Activated T-helper 1 cell treated with anti-CD3 and anti-CD28 coated beads, Interleukin-12 subunit alpha, Interleukin-12 subunit beta, Interleukin-2, Interleukin-4 antibody, amounts not matched to agents 30 ng/mL and 10 ng/mL and 1 ng/mL, durations not matched to agents 14 hours and 24 hours and 36 hours (primary cell): ENCODE data around the gene GLCE. TPM values are rescaled to one million over a fixed set of nuclear protein-coding genes. Genes with fewer than 3 reads are reported as not detected.
A peak's percentile ranks its signal among the peaks of the same experiment; 100 is the strongest.

Source experiments
- DNase-seq: peaks from one replicate; pipeline ENCODE4 v3.0.0; 2021; ENCODE audit warnings: low spot score
- H3K27ac Mint-ChIP-seq: one replicate; pipeline ENCODE4 v1.8.0; 2021; ENCODE audit warnings: mild to moderate bottlenecking, mixed read lengths
- H3K27me3 Mint-ChIP-seq: one replicate; pipeline ENCODE4 v1.8.0; 2022; ENCODE audit warnings: mild to moderate bottlenecking, moderate library complexity, mixed read lengths; ENCODE audit not compliant: insufficient read depth
- H3K36me3 Mint-ChIP-seq: one replicate; pipeline ENCODE4 v1.8.0; 2021; ENCODE audit warnings: low read depth, mixed read lengths
- H3K4me1 Mint-ChIP-seq: one replicate; pipeline ENCODE4 v1.8.0; 2021; ENCODE audit warnings: low read depth, mixed read lengths
- H3K4me3 Mint-ChIP-seq: one replicate; pipeline ENCODE4 v1.8.0; 2021; ENCODE audit warnings: mild to moderate bottlenecking, moderate library complexity, mixed read lengths
- H3K9me3 Mint-ChIP-seq: one replicate; pipeline ENCODE4 v1.8.0; 2021; ENCODE audit warnings: mixed read lengths
- intact Hi-C: fragments of 100-400 bp; cut with micrococcal nuclease; formaldehyde crosslinking; loops from one replicate; pipeline ENCODE4 v1.15.1; 2024
- total RNA-seq: library from RNA; stranded (reverse); gene quantifications from 2 replicates; pipeline ENCODE4 v1.2.3, GENCODE V29; 2022

The GLCE gene
- total RNA-seq, 1 donor from 2014 or later = 2.9 TPM

DNA sequence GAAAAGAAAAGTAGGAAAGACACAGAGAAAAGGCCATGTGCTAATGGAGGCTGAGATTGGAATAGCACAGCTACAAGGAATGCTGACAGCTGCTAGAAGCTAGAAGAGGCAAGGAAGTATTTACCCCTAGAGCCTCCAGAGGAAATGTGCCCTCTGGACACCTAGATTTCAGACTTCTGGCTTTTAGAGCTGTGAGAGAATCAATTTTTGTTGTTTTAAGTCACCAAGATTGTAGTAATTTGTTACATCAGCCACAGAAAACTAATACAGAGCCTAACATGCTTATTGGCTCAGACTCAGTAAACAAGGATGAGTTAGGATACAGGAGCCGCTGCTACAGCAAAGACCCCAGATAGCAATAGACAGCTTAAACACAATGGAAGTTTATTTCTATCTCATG is 33.1 kb upstream of the GLCE start:
- no peaks in the 10 kb centered on the region for H3K9me3 Mint-ChIP-seq
- no peak overlapping the region for H3K4me3 Mint-ChIP-seq
- DNase-seq = no peak
- peaks cover 7% of the 10 kb centered on the region for H3K4me1 Mint-ChIP-seq
- no peak overlapping the region for H3K27ac Mint-ChIP-seq
- H3K27me3 Mint-ChIP-seq = no peaks in the 10 kb centered on the region
- intact Hi-C loops = no loop called here
- H3K36me3 Mint-ChIP-seq = no peaks in the 10 kb centered on the region

DNA sequence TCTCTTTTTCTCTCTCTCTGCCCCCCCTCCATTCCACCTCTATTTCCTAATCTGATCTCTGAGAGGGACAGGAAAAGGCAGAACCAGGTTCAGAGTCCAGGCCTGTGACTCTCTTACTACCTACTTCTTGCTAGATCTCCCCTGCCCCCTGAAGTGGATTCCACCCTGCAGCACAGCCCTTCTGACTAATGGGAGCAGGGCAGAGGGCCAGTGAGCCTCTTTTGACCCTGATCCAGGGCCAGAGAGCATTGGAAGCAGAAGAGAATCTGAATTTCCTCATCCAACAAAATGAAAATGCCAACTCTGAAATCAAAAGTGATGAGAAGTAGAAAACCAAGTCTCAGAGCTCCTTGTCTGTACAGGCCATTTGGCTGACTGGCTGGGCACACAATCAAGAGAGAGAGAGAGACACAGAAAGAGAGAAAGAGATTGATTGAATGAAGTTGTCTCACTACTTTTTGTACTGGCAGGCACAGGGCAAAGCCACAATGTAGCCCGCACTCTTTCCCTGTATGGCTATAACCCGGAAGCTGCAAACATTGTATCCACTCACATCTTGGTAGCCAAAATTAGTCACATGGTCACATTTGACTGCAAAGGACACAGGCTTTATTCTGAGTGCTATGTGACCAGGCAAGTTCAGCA is 31.6 kb upstream of the GLCE start:
- H3K4me3 Mint-ChIP-seq = no peak overlapping the region
- H3K9me3 Mint-ChIP-seq = no peaks in the 10 kb centered on the region
- no peak overlapping the region for H3K27ac Mint-ChIP-seq
- DNase-seq = no peak
- no peaks in the 10 kb centered on the region for H3K27me3 Mint-ChIP-seq
- intact Hi-C loops = no loop called here
- H3K4me1 Mint-ChIP-seq = peaks cover 7% of the 10 kb centered on the region
- no peaks in the 10 kb centered on the region for H3K36me3 Mint-ChIP-seq

DNA sequence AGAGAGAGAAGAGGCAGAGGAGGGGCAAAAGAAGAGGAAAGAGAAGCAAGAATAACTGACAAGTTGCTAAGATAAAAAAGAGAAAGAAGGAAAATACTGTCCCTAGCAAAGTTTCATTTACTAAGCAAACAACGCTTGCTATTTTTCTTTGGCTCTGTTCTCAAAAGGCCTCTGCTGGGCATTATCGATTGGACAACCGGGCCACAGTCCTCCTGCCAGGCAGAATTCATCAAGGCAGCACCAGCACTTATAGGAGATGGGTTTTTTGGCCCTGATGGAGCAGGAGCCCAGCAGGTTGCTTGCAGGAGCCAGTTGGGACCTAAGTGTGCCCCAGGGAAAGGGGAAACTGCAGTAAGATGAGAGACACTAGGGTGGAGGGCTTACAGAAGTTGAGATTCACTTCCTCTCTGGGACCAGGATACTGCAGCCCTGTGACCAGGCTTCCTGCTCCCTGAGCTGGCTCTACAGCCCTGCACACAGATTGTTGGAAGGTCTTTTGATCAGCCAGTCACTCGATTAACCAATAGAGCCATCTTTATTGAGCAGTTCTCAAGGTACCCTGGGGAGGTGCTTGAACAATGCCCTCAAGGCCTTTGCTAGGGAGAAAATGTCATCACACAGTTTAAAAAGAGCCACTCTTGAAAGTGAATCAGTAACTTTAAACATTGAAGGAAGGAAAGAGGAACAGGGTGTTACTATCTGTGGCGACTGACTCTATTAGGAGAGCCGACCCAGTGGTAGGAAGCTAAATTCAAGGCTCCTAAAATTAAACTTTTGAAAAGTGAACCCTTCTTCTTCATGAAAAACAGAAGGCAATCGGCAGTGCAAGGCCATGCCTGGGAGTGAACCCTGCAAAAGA is 28.8 kb upstream of the GLCE start:
- no peaks in the 10 kb centered on the region for H3K9me3 Mint-ChIP-seq
- intact Hi-C loops = no loop called here
- H3K27me3 Mint-ChIP-seq = no peaks in the 10 kb centered on the region

DNA sequence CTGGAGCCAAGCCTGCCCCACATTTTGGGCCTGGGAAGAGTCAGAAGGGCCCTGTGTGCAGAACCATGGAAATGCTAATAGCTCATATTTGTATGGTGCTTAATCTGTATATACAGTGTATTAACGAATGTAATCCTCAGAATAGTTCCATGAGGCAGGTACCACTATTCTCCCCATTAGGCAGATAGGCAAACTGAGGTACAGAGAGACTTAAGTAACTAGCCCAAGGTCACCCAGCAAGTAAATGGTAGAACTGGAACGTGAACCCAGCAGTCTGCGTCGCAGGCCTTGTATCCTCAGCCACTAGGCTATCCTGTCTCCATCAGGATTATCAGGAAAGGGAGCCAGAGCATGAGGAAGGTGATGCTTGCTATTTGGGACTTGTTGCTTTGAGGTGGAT is 28.0 kb upstream of the GLCE start:
- Mint-ChIP-seq H3K27ac (no peak overlapping the region), H3K4me1 (no peaks in the 10 kb centered on the region), H3K9me3 (no peaks in the 10 kb centered on the region), H3K27me3 (peaks cover 3% of the 10 kb centered on the region), H3K4me3 (no peak overlapping the region), H3K36me3 (no peaks in the 10 kb centered on the region)
- DNase-seq = no peak
- intact Hi-C loops = no loop called here

More for the DNA sequence above, 28.8 kb upstream of the GLCE start:
- H3K4me1 Mint-ChIP-seq = no peaks in the 10 kb centered on the region
- peak overlapping the region; percentile 16 for H3K27ac Mint-ChIP-seq
- H3K36me3 Mint-ChIP-seq = no peaks in the 10 kb centered on the region
- H3K4me3 Mint-ChIP-seq = no peak overlapping the region
- DNase-seq = no peak

DNA sequence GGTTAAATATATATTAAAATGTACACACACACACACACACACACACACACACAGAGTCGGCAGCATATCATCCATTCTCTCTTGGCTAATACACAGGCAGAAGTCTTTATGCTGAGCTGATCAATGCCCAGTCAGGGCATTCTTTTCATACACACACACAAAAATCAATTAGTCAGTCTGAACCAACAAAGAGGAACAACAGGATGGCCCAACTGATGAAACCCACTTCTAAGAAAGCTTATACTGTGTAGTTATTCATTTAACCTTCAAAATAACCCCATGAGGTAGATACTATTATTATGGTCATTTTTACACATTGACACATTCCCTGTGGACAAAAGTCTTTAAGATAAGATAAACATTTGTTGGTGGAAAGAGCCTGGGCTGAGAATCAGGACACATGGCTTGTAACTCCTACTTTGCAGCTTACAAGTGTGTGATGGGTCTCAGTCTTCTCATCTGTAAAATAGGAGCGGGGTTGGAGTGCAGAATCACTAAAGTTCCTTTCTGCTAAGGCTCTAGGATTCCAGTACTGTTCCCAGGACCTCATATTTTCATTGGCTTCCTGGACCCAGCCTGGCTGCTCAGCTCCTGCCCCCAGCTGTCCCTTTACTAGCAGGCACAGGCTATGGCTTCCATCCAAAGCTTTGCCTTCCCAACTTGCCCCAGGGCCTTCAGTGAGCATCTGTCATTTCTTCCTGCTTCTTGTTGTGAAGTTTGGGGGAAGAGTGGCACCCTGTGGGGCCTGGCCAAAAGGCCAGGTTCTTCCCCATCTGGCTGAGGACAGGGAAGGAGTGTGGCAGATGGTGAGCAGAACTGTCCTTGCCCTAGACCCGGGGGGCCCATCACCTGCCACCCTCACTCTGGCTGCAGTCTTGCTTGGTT is 27.2 kb upstream of the GLCE start:
- DNase-seq = no peak
- Mint-ChIP-seq H3K36me3 (no peaks in the 10 kb centered on the region), H3K4me1 (no peaks in the 10 kb centered on the region), H3K27ac (no peak overlapping the region), H3K4me3 (no peak overlapping the region), H3K27me3 (peaks cover 3% of the 10 kb centered on the region), H3K9me3 (no peaks in the 10 kb centered on the region)
- intact Hi-C loops = no loop called here

DNA sequence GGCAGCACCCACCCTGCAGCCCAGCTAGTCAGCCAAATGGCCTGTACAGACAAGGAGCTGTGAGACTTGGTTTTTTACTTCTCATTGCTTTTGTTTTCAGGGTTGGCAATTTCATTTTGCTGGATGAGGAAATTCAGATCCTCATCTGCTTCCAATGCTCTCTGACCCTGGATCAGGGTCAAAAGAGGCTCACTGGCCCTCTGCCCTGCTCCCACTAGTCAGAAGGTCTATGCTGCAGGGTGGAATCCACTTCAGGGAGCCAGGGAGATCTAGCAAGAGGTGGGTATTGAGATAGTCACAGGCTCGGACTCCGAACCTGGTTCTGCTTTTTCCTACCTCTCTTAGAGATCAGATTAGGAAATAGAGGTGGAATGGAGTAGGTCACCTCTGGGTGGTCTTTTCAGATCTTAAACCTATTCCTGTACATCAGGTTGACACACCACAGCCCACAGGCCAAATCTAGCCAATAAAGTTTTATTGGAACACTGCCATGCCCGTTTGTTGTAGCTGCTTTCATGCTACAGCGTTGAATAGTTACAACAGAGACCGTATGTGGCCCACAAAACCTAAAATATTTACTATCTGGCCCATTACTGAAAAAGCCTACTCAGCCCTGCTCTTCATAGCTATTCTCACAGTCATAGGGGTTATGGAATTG is 26.4 kb upstream of the GLCE start:
- Mint-ChIP-seq H3K27me3 (peaks cover 3% of the 10 kb centered on the region), H3K9me3 (no peaks in the 10 kb centered on the region), H3K4me1 (no peaks in the 10 kb centered on the region), H3K4me3 (no peak overlapping the region), H3K36me3 (no peaks in the 10 kb centered on the region), H3K27ac (no peak overlapping the region)
- DNase-seq = no peak
- intact Hi-C loops = no loop called here

DNA sequence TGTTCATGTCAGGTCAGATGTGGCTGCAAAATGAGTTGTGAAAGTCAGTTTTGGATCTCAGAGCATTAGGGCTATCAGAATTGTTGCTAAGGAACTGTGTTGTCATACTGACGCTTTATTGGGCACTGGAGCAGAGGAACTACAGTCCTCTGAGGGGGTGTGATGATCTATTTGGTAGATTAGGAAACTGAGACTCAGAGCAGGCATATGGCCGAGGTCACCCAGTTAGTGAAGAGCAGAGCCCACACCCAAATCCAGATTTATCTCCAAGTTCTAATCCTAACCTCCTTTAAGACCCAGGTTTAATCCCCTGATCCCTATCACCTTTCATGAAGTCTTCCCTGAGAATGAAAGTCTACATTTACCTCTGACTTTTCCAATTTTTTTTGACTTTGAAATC is 25.6 kb upstream of the GLCE start:
- Mint-ChIP-seq H3K4me3 (no peak overlapping the region), H3K9me3 (no peaks in the 10 kb centered on the region), H3K36me3 (no peaks in the 10 kb centered on the region), H3K27ac (no peak overlapping the region), H3K27me3 (peaks cover 3% of the 10 kb centered on the region), H3K4me1 (no peaks in the 10 kb centered on the region)
- no peak for DNase-seq
- intact Hi-C loops = no loop called here

DNA sequence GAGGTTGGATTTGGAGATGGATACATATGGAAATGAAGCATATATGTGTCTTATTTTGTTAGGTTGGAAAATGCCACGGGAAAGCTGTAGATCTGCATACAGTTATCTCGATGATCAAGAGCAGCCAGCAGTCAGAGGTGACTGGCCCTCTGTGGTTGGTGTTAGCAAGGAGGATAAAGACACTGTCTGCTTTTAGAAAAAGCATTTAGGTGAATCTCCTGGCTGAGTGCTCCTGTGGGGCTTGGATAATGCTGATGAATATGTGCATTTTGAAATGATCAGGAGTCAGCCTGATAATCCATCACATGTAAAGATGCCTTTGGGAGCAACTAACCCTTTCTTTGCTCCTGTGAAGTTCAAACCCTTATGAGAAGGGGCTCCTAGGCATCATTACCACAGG is 24.9 kb upstream of the GLCE start:
- Mint-ChIP-seq H3K36me3 (no peaks in the 10 kb centered on the region), H3K4me3 (no peak overlapping the region), H3K9me3 (no peaks in the 10 kb centered on the region), H3K27me3 (peaks cover 5% of the 10 kb centered on the region), H3K27ac (no peak overlapping the region), H3K4me1 (no peaks in the 10 kb centered on the region)
- intact Hi-C loops = no loop called here
- no peak for DNase-seq

DNA sequence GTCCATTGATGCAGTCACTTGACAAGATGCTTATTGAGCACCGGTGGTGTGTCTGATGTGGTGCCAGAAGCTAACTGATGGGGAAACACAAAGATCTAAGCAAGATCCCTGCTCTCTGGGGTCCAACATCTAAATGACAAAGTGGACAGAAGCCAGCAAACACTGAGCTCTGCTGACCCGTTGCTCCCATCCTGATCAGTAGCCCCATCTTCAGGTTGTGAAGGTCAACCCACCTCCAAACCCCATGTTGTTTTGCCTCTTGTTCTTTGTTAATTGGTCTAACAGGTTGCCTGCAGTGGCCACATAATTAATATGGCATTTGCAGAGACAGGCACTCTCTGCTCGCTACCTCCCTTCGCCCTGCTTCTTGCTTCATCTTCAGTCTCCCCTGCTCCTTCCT is 21.5 kb upstream of the GLCE start:
- H3K27ac Mint-ChIP-seq = no peak overlapping the region
- peaks cover 15% of the 10 kb centered on the region for H3K27me3 Mint-ChIP-seq
- H3K4me1 Mint-ChIP-seq = no peaks in the 10 kb centered on the region
- H3K9me3 Mint-ChIP-seq = no peaks in the 10 kb centered on the region
- DNase-seq = no peak
- no peak overlapping the region for H3K4me3 Mint-ChIP-seq
- no peaks in the 10 kb centered on the region for H3K36me3 Mint-ChIP-seq
- intact Hi-C loops = no loop called here

DNA sequence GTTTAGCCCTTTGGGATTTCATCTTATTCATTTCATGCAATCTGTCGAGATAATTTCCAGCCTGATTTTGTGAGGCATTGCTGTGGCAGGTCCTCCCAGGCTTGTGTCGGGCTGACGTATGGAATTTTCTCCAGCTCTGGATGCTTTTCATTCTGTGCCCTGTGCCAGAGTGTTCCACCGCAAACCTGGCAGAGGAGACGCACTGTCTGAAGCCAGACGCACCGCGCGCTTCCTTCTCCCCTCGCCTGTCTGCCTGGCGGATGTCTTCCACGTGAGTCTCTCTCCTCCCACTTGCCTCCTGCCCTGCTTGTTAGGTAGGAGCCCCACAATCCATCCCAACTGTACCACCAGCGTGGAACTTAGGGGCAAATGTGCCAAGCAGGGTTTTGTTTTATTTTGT is 20.1 kb upstream of the GLCE start:
- no peaks in the 10 kb centered on the region for H3K36me3 Mint-ChIP-seq
- no peaks in the 10 kb centered on the region for H3K4me1 Mint-ChIP-seq
- H3K9me3 Mint-ChIP-seq = no peaks in the 10 kb centered on the region
- DNase-seq = no peak
- intact Hi-C loops = no loop called here
- H3K27ac Mint-ChIP-seq = no peak overlapping the region
- peaks cover 17% of the 10 kb centered on the region for H3K27me3 Mint-ChIP-seq
- H3K4me3 Mint-ChIP-seq = no peak overlapping the region

DNA sequence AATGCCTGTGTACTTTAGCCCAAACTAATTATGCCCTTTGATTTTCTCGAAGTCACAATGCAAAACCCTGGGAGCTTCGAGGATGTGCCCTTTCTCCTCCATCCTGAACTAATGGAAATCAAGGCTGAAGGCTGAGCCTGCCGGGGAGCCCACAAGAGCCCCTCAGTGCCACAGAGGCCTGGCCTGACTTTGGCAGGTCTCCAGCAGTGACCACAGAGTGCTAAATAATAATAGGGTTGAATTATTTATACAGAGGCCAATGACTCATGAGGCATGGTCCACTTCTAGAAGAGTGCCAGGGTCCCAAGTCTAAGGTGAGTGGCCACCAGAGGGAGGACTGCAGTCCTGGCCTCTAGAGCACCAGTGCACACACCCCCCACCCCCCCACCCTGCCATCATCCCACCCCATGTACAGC is 19.1 kb upstream of the GLCE start:
- Mint-ChIP-seq H3K36me3 (no peaks in the 10 kb centered on the region), H3K4me3 (no peak overlapping the region), H3K4me1 (no peaks in the 10 kb centered on the region), H3K9me3 (no peaks in the 10 kb centered on the region), H3K27me3 (peaks cover 21% of the 10 kb centered on the region), H3K27ac (no peak overlapping the region)
- intact Hi-C loops = no loop called here
- DNase-seq = no peak

DNA sequence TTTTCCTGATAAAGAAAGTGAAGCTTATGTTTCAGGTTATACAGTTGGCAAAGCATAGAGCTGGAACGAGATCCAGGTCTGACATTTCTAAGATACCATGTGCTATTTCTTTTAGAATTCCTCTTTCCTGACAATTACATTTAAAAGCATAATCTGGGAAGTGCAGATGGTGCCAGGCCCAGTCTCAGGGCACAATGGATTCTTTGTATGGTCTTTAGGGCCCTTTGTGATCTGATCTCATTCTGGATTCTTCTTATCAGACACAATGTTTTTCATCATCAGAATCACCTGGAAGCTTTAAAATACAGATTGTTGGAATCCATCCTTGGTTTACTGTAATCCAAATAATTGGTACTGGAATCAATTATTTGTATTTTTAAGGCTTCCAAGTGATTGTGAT is 18.6 kb upstream of the GLCE start:
- Mint-ChIP-seq H3K27ac (no peak overlapping the region), H3K4me3 (no peak overlapping the region), H3K9me3 (no peaks in the 10 kb centered on the region), H3K36me3 (no peaks in the 10 kb centered on the region), H3K27me3 (peaks cover 18% of the 10 kb centered on the region), H3K4me1 (no peaks in the 10 kb centered on the region)
- no peak for DNase-seq
- intact Hi-C loops = no loop called here
